EH (cell line): Measurements from ENCODE around the gene MESP1.

Experiments used
- DNase-seq: peaks from one replicate; pipeline ENCODE4 v3.0.0-alpha.2; 2015; ENCODE audit warnings: low read depth

The MESP1 gene

DNA sequence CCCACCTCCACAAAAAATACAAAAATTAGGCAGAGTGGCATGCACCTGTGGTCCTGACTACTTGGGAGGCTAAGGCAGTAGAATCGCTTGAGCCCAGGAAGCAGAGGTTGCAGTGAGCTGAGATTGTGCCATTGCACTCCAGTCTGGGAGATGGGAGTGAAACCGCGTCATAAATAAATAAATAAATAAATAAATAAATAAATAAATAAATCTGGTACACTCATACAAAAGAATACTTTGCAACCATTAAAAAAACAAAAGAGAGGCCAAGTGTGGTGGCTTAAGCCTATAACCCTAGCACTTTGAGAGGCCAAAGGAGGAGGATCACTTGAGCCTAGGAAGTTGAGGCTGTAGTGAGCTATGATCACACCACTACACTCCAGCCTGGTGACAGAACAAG, 28.0 kb downstream of the MESP1 start:
- no peak for DNase-seq

DNA sequence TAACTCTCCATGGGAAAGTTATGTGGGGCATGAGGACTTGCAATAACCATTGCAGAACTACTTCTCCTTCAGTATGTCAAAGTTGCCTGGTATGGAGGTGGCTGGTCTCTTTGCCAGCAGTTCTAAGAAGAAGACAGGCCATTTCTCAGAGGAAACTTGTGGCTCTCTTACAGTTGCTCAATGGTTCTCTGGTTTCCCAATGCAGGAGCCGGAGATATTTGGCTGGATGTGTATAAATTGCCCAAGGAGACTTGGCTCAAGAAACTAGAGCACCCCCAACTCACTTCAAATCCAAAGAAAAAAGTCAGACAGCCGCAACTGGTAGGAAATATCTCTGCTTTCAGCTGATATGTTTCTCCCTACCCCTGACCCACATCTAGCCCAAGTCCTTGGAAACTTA, 36.3 kb downstream of the MESP1 start:
- DNase-seq: no peak

DNA sequence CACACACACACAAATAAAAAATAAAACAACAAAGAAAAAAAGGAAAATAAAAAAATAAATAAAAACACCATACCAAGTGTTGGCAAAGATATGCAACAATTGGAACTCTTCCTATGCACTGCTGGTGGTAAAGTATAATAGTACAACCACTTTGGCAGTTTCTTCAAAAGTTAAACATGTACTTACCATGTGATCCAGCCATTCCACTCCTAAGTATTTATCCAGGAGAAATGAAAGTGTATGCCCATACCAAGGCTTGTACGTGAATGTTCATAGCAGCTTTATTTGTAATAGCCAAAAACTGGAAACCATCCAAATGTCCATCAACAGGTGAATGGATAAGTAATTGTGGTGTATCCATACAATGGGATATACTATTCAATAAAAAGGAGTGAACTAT, 43.5 kb downstream of the MESP1 start:
- DNase-seq: no peak

DNA sequence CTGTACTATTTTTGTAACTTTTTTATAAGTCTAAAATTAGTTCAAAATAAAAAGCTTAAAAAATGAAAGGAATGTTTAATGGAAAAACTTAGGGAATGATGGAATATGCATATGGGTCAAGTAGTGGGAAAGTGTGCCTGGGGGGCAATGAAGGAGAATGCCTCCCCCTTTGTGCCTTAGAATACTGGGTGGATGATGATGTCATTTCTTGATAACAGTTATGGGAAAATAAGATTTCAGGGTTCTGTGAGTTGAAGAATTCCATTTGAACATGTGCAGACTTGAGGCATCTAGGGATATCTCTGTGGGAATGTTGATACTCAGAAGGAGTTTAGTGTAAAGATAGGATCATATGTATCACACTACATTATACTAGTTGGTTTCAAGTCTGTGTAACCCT, 46.6 kb downstream of the MESP1 start:
- peak; percentile 80 for DNase-seq
